WTC11 (cell line): ENCODE measurements around the gene PDE8B.

ENCODE experiments used
- ELF4 ChIP-seq: sonication (generic); formaldehyde crosslinking; IDR thresholded peaks from 2 replicates; pipeline ENCODE4 v1.8.1; 2022; ENCODE audit warnings: low read depth, mild to moderate bottlenecking, moderate library complexity, missing genetic modification reagents
- KAT7 ChIP-seq: sonication (generic); formaldehyde crosslinking; IDR thresholded peaks from 2 replicates; pipeline ENCODE4 v1.8.1; 2023; ENCODE audit warnings: missing genetic modification reagents, mild to moderate bottlenecking, borderline replicate concordance
- NFYB ChIP-seq: sonication (generic); formaldehyde crosslinking; conservative IDR thresholded peaks from 2 replicates; pipeline ENCODE4 v1.8.0; 2022; ENCODE audit warnings: low read depth, missing genetic modification reagents
- NR1H2 ChIP-seq: sonication (generic); formaldehyde crosslinking; IDR thresholded peaks from 2 replicates; pipeline ENCODE4 v1.9.0; 2021; ENCODE audit warnings: mild to moderate bottlenecking, moderate library complexity, missing genetic modification reagents
- ZBTB21 ChIP-seq: sonication (generic); formaldehyde crosslinking; IDR thresholded peaks from 2 replicates; pipeline ENCODE4 v1.8.1; 2023; ENCODE audit warnings: mild to moderate bottlenecking, missing genetic modification reagents, borderline replicate concordance
- TF ChIP-seq, protein P1 (sequence below): fragments of 200-600 bp; IDR thresholded peaks from 2 replicates; pipeline ENCODE4 v1.8.0; 2022; ENCODE audit warnings: antibody characterized with exemption
- TF ChIP-seq, protein P2 (sequence below): sonication (generic); formaldehyde crosslinking; IDR thresholded peaks from 2 replicates; pipeline ENCODE4 v1.8.0; 2023; ENCODE audit warnings: mild to moderate bottlenecking, missing genetic modification reagents
- TF ChIP-seq, protein P3 (sequence below): sonication (generic); formaldehyde crosslinking; IDR thresholded peaks from 2 replicates; pipeline ENCODE4 v1.8.1; 2023; ENCODE audit warnings: mild to moderate bottlenecking, missing genetic modification reagents, moderate library complexity
- TF ChIP-seq, protein P4 (sequence below): sonication (generic); formaldehyde crosslinking; IDR thresholded peaks from 2 replicates; pipeline ENCODE4 v1.8.1; 2022; ENCODE audit warnings: low read depth, mild to moderate bottlenecking, moderate library complexity, missing genetic modification reagents, borderline replicate concordance
- TF ChIP-seq, protein P5 (sequence below): sonication (generic); formaldehyde crosslinking; IDR thresholded peaks from 2 replicates; pipeline ENCODE4 v1.8.0; 2023; ENCODE audit warnings: missing genetic modification reagents, mild to moderate bottlenecking, borderline replicate concordance

DNA sequence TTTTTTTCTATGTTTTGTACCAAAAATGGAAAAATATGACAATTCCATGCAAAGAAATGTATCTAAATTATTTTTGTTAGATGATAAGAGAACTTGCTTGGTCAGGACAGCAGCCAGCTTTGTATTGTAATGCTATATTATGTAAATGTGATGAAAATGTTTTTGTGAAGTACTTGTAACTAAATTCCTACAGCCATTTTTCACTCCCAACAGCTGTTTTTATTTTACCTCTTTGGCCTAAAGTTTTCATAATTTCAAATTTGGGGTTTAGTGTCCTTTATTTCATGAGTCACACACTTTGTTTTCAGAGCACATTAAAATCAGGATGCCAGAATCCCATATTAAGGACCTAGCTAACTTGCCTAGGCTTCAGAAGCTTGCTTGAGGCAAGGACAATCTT lies 217.5 kb downstream of the PDE8B start:
- TF ChIP-seq, protein P1, sequence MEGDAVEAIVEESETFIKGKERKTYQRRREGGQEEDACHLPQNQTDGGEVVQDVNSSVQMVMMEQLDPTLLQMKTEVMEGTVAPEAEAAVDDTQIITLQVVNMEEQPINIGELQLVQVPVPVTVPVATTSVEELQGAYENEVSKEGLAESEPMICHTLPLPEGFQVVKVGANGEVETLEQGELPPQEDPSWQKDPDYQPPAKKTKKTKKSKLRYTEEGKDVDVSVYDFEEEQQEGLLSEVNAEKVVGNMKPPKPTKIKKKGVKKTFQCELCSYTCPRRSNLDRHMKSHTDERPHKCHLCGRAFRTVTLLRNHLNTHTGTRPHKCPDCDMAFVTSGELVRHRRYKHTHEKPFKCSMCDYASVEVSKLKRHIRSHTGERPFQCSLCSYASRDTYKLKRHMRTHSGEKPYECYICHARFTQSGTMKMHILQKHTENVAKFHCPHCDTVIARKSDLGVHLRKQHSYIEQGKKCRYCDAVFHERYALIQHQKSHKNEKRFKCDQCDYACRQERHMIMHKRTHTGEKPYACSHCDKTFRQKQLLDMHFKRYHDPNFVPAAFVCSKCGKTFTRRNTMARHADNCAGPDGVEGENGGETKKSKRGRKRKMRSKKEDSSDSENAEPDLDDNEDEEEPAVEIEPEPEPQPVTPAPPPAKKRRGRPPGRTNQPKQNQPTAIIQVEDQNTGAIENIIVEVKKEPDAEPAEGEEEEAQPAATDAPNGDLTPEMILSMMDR = no peak
- TF ChIP-seq NR1H2 (CRISPR knock-in tag) = no peak
- no peak for TF ChIP-seq ZBTB21 (CRISPR knock-in tag)
- TF ChIP-seq KAT7 = no peak
- TF ChIP-seq, protein P2, sequence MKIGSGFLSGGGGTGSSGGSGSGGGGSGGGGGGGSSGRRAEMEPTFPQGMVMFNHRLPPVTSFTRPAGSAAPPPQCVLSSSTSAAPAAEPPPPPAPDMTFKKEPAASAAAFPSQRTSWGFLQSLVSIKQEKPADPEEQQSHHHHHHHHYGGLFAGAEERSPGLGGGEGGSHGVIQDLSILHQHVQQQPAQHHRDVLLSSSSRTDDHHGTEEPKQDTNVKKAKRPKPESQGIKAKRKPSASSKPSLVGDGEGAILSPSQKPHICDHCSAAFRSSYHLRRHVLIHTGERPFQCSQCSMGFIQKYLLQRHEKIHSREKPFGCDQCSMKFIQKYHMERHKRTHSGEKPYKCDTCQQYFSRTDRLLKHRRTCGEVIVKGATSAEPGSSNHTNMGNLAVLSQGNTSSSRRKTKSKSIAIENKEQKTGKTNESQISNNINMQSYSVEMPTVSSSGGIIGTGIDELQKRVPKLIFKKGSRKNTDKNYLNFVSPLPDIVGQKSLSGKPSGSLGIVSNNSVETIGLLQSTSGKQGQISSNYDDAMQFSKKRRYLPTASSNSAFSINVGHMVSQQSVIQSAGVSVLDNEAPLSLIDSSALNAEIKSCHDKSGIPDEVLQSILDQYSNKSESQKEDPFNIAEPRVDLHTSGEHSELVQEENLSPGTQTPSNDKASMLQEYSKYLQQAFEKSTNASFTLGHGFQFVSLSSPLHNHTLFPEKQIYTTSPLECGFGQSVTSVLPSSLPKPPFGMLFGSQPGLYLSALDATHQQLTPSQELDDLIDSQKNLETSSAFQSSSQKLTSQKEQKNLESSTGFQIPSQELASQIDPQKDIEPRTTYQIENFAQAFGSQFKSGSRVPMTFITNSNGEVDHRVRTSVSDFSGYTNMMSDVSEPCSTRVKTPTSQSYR (CRISPR knock-in tag) = no peak
- TF ChIP-seq, protein P3, sequence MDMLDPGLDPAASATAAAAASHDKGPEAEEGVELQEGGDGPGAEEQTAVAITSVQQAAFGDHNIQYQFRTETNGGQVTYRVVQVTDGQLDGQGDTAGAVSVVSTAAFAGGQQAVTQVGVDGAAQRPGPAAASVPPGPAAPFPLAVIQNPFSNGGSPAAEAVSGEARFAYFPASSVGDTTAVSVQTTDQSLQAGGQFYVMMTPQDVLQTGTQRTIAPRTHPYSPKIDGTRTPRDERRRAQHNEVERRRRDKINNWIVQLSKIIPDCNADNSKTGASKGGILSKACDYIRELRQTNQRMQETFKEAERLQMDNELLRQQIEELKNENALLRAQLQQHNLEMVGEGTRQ (CRISPR knock-in tag) = no peak
- TF ChIP-seq, protein P4, sequence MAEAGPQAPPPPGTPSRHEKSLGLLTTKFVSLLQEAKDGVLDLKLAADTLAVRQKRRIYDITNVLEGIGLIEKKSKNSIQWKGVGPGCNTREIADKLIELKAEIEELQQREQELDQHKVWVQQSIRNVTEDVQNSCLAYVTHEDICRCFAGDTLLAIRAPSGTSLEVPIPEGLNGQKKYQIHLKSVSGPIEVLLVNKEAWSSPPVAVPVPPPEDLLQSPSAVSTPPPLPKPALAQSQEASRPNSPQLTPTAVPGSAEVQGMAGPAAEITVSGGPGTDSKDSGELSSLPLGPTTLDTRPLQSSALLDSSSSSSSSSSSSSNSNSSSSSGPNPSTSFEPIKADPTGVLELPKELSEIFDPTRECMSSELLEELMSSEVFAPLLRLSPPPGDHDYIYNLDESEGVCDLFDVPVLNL (CRISPR knock-in tag) = no peak
- TF ChIP-seq, protein P5, sequence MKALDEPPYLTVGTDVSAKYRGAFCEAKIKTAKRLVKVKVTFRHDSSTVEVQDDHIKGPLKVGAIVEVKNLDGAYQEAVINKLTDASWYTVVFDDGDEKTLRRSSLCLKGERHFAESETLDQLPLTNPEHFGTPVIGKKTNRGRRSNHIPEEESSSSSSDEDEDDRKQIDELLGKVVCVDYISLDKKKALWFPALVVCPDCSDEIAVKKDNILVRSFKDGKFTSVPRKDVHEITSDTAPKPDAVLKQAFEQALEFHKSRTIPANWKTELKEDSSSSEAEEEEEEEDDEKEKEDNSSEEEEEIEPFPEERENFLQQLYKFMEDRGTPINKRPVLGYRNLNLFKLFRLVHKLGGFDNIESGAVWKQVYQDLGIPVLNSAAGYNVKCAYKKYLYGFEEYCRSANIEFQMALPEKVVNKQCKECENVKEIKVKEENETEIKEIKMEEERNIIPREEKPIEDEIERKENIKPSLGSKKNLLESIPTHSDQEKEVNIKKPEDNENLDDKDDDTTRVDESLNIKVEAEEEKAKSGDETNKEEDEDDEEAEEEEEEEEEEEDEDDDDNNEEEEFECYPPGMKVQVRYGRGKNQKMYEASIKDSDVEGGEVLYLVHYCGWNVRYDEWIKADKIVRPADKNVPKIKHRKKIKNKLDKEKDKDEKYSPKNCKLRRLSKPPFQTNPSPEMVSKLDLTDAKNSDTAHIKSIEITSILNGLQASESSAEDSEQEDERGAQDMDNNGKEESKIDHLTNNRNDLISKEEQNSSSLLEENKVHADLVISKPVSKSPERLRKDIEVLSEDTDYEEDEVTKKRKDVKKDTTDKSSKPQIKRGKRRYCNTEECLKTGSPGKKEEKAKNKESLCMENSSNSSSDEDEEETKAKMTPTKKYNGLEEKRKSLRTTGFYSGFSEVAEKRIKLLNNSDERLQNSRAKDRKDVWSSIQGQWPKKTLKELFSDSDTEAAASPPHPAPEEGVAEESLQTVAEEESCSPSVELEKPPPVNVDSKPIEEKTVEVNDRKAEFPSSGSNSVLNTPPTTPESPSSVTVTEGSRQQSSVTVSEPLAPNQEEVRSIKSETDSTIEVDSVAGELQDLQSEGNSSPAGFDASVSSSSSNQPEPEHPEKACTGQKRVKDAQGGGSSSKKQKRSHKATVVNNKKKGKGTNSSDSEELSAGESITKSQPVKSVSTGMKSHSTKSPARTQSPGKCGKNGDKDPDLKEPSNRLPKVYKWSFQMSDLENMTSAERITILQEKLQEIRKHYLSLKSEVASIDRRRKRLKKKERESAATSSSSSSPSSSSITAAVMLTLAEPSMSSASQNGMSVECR (CRISPR knock-in tag) = no peak
- TF ChIP-seq ELF4 = no peak
- TF ChIP-seq NFYB = no peak
